ENCODE data around the gene GABARAP.

GABARAP gene

DNA sequence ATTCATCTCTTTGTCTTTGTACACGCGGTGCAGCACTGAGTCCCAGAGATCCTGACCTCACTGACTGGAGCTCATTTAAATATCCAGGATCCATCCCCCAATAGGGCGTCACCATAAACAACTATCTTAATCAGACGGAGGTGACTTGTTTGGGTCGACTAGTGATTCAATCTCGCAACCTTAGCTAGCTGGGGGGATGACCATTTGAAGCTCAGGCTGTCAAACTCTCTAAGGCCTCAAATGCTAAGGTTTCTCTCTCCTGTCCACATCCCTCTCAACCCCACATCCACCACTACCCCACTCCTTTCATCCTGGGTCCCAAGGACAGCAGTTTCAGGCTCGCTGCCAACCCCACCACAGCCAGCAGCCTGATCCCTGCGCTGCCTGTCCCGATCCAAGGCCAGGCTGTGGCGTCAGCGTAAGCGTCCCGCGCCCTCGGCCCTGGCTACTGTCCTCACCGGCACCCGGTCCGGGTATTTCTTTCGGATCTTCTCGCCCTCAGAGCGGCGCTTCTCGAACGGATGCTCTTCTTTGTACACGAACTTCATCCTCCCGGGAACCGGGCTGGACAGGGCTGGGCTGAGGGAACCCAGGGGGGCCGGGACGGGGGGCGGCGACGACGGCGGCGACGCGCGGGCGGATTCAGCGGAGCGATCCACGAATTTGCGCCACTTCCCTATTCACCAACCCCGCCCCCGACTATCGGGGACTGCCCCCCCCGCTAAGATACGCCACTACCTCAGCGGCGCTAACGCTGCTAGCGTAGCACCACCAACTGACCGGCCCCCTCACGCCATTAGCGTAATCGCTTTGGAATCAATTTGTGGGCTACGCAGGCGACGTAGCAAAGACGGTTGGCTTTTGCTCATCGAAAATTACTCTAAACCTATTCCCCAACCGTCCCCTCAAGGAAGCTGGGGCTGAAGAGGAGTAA is at the start of gene GABARAP:
Gene GABARAP, minus strand, starts transcription at position 667 of the 934 bp plus-strand sequence. Its CDS starts 119 bp downstream, at position 548.
- peak; percentile 77 for DNase-seq

DNA sequence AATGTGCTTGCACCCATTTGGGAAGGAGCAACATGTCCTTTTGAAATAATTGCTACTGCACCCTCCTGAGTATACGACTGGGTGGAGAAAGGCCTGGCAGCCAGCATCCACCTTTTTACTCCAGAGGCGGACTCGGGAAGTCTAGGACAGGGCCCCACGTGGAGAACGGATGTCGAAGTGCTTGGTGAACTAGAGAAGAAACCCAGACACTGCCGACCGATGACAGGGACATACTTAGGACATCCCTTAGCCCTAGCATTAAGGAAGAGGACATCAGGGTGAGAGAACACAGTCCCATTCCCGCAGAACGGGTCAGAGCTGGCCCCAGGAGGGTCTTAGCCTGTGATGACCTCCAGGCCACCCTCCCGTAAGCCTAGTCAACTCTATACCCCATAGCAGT is 48.4 kb upstream of the GABARAP start:
- DNase-seq: no peak

DNA sequence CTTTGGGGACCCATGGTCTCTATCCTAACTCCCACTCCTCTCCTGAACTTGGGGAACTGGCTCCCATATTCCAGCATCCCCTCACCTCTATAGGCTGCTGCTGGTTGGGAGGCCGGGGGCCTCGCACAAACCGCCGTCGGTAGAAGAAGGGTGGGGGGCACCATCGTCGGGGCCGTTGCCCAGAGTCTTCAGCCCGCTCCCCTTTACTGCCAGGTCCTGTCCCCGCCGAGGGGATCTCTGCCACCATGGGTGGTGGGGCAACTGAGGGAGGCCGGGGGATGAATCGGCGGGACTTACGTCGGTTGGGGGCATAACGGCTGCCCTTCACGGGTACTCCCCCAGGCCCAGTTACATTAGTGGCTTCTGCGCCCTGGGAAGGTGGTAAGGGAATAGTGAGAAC is 47.9 kb upstream of the GABARAP start:
- DNase-seq: no peak

DNA sequence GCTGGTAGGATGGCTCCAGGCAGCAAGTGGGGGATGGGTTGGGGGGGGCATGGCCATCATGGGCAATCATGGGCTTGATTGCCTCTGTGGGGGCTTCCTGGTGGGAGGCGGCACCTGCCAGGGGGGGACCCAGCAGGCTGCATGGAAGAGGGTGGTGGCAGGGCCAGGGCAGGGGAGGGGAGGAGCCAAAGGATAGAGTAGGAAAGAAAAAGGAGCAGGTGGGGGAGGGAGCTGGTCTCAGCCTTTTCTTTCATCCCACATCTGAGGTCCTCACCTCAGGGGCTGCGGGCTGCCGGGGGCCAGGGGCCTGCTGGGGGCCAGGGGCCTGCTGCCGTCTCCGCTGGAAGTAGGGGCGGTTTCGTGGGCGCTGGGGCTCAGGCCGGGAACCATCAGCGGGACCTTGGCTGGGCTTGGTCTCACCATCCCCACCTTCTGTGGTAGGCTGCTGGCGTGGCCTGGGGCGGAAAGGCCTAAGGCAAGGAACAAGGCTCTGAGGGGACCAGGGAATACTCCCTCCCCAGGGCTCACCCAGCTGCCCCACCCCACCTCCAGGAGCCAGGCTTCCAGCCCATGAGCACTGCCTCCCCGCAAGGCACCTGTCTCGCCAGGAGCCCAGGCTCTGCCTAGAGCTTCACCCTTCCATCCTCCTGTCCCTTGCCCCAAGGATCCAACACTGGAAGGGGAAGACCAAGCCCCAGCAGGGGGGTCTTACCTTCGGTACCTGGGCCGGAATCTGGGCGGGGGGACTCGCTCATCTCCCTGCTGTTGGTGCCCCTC is 47.2 kb upstream of the GABARAP start:
- DNase-seq: no peak

DNA sequence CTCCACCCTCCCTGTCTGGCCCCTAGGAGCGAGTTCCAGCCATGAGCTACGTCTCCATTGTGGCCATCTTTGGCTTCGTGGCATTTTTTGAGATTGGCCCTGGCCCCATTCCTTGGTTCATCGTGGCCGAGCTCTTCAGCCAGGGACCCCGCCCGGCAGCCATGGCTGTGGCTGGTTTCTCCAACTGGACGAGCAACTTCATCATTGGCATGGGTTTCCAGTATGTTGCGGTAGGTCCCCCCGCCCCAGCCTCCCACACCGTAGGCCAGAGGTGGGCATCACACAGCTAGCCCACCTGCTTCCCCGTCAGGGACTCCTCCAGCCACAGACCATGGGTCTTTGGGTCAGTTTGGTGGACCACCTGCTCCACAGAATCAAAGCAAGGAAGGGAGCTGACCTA is 43.4 kb upstream of the GABARAP start:
- DNase-seq: no peak

DNA sequence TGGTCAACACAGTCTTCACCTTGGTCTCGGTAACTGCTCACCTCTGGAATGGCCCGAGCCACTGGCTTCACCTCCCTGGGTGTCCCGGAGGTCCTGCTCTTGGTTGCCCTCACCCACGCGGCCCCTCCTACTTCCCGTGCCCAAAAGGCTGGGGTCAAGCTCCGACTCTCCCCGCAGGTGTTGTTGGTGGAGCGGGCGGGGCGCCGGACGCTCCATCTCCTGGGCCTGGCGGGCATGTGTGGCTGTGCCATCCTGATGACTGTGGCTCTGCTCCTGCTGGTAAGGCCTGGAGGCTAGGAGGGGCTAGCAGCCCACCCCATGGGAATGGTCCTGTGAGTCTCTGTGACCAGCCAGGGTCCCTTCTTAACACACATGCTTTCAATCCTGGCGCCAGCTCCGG is 42.7 kb upstream of the GABARAP start:
- DNase-seq: no peak

DNA sequence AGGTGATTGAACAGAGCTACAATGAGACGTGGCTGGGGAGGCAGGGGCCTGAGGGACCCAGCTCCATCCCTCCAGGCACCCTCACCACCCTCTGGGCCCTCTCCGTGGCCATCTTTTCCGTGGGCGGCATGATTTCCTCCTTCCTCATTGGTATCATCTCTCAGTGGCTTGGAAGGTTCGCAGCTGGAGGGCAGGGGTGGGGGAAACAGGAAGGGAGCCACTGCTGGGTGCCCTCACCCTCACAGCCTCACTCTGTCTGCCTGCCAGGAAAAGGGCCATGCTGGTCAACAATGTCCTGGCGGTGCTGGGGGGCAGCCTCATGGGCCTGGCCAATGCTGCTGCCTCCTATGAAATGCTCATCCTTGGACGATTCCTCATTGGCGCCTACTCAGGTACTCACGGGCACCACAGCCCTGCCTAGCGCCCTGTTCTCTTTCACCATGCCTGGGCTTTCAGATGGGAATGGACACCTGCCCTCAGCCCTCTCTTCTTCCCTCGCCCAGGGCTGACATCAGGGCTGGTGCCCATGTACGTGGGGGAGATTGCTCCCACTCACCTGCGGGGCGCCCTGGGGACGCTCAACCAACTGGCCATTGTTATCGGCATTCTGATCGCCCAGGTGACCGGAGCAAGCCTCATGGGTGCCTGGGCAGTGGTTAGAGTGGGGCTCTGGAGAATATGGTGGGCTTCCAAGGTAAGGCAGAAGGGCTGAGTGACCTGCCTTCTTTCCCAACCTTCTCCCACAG is 41.4 kb upstream of the GABARAP start:
- no peak for DNase-seq

DNA sequence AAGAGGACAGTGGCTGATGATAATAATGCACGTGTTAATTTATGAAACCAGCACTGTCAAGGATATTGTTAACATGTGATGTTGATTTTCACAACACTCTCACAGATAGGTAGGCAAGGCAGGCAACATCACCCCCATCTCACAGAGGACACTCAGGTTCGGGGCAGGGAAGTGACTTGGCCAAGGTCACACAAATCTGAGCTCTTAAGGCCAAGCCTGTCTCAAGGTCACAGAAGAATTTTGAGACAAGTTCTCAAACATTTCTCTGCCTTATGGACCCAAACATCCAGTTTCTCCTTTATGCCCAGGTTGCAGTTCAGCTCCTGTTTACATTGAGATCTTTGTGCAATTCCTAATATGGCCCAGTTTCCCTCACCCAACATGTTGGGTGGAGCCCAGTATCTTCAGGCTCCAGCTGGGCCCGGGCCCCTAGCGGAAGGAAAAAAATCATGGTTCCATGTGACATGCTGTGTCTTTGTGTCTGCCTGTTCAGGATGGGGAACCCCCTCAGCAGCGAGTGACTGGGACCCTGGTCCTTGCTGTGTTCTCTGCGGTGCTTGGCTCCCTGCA is 40.6 kb upstream of the GABARAP start:
- DNase-seq: no peak

DNA sequence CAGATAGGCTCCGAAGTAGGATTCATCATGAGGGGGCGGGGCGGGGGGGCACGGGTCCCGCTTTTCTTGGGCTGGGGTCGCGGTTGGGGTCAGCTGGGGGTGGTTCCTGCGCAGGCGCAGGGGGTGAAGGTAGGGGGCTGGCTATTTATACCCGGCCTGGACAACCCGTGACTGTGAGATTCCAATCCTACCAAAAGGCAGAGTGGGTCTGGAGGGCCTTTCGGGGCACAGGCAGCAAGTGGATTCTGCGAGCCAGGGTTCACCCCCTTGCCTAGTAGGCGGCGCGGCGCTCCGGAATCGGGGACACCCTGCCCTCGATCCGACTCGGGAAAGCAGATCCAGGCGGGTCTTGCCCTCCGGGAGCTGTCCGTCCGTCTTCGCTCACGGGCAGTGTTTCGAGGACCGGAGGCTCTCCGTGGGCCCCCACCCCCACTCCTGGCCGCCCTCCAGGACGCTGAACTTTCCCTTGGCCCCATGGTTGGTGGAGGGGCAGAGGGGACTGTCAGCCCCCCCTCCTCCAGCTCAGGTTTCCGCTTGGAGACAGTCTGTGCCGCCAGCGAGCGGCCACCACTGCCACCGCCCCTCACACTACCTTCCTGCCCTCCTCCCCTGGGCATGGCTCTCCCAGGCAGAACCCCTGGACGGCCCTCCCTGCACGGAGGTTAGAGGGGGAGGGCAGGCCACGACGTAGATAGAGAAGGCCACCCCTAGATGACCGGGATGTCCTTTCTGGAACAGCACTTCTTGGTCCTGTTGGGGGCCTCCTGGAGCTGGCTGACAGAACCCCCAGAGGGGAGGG is 39.9 kb upstream of the GABARAP start:
- no peak for DNase-seq

DNA sequence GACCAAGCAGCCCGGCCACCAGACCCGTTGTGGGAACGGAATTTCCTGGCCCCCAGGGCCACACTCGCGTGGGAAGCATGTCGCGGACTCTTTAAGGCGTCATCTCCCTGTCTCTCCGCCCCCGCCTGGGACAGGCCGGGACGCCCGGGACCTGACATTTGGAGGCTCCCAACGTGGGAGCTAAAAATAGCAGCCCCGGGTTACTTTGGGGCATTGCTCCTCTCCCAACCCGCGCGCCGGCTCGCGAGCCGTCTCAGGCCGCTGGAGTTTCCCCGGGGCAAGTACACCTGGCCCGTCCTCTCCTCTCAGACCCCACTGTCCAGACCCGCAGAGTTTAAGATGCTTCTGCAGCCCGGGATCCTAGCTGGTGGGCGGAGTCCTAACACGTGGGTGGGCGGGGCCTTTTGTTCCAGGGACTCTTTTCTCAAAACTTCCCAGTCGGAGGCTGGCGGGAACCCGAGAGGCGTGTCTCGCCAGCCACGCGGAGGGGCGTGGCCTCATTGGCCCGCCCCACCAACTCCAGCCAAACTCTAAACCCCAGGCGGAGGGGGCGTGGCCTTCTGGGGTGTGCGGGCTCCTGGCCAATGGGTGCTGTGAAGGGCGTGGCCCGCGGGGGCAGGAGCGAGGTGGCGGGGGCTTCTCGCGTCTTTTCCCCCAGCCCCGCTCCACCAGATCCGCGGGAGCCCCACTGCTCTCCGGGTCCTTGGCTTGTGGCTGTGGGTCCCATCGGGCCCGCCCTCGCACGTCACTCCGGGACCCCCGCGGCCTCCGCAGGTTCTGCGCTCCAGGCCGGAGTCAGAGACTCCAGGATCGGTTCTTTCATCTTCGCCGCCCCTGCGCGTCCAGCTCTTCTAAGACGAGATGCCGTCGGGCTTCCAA is 39.1 kb upstream of the GABARAP start, which contains the start of gene SLC2A4:
Gene SLC2A4, plus strand, starts transcription at position 645 of the 879 bp plus-strand sequence. Its CDS starts 217 bp downstream, at position 862.
- peak; percentile 93 for DNase-seq

DNA sequence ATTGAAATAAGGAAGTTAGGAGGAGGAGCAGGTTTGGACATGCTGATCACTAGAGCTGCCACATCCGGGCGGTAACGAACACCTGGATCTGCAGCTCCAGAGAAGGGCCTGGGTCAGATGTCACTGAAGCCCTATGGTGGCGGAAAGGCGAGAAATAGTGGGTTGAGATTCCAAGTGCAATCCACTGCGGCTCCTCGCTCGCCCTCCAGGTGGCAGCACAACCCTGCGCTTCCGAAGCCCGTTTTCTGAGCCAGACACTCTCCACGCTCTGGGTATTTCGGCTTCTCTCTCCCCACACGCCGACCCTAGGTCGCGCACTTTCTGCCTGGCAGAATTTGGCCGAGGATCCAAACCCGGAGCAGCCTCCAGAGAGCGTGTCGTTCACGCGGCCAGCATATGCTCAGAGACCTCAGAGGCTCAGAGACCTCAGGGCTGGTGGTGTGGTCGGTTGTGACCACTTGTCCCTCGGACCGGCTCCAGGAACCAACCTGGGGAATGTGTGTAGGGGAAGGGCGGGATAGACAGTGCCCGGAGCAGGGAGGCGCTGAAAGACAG is 38.3 kb upstream of the GABARAP start:
- DNase-seq: peak; percentile 82

DNA sequence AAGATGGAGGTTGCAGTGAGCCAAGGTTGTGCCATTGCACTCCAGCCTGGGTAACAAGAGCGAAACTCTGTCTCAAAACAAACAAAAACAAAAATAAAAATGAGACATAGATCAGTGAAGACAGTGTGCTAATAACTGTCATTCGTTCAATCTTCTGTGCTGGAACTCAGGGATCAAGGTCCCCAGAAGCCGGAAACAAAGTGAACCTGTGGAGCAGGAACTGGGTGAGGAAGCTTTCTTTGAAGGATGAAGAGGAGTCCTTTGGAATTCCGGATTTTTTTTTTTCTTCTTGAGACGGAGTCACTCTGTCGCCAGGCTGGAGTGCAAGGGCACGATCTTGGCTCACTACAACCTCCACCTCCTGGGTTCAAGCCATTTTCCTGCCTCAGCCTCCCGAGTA is 37.2 kb upstream of the GABARAP start:
- no peak for DNase-seq

DNA sequence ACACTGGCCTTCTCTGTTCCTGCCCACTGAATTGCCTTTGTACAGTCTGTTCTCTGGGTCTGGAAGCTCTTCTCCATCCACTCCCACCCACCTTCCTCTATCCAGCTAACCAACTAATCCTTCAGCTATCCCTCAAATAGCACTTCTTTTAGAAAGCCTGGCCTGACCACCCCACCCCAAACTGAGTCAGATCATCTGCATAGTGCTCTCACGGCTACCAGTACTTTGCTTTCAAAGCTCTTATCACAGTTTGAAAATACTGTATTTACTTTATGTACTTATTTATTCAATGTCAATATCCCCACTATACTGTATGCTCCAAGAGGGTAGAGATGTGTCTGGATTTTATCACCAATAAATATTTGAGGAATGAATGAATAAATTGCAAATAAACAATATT is 24.5 kb upstream of the GABARAP start:
- DNase-seq: no peak

DNA sequence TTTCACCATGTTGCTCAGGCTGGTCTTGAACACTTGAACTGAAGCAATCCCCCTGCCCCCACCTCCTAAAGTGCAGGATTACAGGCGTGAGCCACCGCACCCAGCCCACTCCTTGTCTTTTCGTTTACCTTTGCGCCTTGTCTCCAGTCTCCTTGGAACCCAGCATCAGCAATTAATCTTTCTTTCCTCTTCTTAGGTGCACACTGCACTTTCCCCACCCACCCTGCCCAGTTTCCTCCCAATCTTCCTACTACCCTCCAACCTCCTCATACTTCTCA is 21.5 kb upstream of the GABARAP start:
- DNase-seq: no peak

DNA sequence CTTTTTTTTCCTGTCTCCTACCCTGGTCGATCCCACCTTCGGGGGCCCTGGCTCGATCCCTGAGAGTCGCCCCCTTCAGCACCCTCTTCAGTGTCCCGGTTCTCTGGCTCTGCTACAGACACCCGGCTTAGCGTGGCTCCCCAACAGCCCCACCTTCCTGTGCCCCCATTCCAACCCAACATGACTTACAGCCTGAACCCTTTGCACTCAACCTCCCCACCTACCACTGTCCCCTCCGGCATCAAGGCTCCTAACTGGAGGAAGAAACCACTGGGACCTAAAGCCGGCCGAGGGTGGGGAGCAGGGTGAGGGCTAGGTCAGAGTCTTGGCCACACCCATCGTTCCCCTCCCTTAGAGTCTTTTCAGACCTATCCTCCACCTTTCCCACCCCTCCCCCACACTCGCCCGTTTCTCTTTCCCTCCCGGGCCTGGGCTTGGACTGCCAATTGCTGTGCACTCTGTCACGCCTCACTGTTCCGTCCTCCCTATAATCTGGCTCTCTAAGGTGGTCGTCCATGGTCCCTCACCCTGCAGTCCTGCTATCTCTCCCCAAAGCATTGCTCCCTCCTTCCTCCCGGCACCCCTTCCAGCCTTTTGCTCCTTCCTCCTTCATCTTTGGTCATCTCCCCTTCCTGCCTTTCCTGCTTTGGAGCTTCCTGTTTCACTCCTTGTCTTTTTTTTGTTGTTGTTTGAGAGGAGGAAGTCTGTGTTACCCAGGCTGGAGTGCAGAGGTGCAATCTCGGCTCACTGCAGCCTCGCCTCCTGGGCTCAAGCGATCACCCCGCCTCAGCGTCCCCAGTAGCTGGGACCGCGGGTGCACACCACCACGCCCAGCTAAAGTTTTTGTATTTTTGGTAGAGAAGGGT is 20.9 kb upstream of the GABARAP start:
- peak; percentile 69 for DNase-seq

DNA sequence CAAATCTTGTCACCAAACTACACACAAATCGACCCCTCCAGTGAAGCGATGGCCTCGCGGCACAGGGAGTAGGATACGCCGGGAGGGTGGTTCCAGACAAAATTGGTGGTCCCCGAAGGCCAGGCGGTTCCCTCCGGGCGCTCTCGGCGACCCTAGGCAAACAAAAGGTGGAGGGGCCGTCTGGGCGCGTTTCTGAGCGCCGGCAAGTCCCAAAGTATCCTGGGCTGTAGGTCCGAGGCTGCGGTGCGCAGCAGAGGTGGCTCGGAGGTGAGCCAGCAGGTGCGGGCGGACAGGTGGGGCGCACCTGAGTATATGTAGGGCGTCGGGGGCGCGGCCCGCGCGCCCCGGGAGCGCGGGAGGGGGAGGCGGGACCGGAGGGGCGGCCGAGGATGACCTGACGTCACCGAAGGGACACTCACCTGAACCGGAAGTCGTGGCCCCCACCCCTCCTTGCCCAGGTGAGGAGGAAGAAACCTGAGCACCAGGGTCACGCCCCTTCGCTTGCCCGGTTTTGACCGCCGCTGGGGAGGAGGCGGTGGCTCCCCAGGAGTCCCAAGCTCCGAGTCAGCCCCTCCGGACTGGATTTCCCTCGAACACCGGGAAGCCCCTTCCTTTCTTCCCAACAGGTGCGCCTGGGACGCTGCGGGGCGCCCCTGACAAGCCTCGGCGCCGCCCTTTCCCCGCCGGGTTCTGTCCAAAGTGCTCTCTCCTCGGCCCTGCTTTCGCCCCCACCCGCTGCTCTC is 20.1 kb upstream of the GABARAP start, which contains the start of gene CLDN7:
Gene CLDN7, minus strand, starts transcription at position 287 of the 743 bp plus-strand sequence. CDS start 435 bp downstream, outside the sequence.
- DNase-seq: peak; percentile 96

DNA sequence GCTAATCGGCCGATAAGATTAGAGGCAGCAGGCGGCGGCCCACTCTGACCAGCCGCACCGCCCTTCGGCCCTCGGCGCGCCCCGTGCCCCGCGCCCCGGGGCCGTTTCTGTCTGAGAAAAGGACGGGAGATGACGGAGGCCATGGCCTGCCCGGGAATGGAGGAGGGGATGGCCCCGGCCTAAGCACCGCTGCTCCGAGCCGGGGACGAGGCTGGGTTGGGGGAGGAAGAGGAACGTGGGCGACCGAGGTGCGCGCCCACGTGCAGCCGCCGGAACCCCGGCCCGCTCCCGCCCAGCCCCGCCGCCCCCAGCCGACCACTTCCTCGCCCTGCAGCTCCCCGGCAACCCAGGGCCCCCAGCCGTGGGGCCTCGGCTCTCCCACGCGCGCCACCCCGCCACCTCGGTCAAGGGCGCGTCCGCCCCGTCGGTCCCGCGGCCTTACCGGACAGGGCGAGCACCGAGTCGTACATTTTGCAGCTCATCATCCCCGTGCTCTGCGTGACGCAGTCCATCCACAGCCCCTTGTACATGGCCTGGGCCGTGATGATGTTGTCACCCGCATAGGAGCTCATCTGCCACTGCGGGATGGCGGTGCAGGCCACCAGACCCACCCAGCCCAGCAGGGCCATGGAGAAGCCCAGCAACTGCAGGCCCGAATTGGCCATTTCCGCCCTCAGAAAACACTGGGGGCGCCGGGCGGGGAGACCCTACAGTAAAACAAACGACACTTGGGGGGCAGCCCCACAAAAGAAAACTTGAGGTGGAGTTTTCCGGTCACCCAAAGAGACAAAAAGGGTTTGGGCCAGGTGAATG is 19.3 kb upstream of the GABARAP start:
- no peak for DNase-seq

All from NCI-H510A (cell line).